Spleen (tissue), 11 donors: ENCODE data around the gene ZNF117. TPM values are rescaled to one million over a fixed set of nuclear protein-coding genes. Genes with fewer than 3 reads are reported as not detected.

ENCODE experiments used
- DNase-seq: peaks from one replicate; pipeline ENCODE4 v3.0.0-alpha.2; 2020
- H3K27ac ChIP-seq, 8 donors: fragments of 200-600 bp; sonication (generic) in 7 of 8; 1 replicate in 4 of 8; 2 replicates in 4 of 8; pipeline versions ENCODE4 v1.5.0 to v1.8.0; 2016 to 2021; ENCODE audit warnings: inconsistent platforms in 4 of 8, mild to moderate bottlenecking in 4 of 8, moderate library complexity in 1 of 8
- H3K27me3 ChIP-seq, 7 donors: fragments of 200-600 bp; sonication (generic) in 6 of 7; replicated peaks in 1 of 7; 1 replicate in 4 of 7; 2 replicates in 3 of 7; pipeline versions ENCODE4 v1.5.0 to v1.8.0; 2016 to 2021; ENCODE audit warnings: inconsistent platforms in 3 of 7, mild to moderate bottlenecking in 1 of 7
- H3K36me3 ChIP-seq, 6 donors: fragments of 200-600 bp; sonication (generic) in 5 of 6; 1 replicate in 4 of 6; 2 replicates in 2 of 6; pipeline versions ENCODE4 v1.5.0 to v1.8.0; 2016 to 2021; ENCODE audit warnings: inconsistent platforms in 2 of 6
- H3K4me1 ChIP-seq, 6 donors: fragments of 200-600 bp; sonication (generic) in 5 of 6; 1 replicate in 3 of 6; 2 replicates in 3 of 6; pipeline versions ENCODE4 v1.5.0 to v1.8.0; 2016 to 2021; ENCODE audit warnings: inconsistent platforms in 3 of 6
- H3K4me3 ChIP-seq, 8 donors: fragments of 200-600 bp; sonication (generic) in 7 of 8; 1 replicate in 4 of 8; 2 replicates in 4 of 8; pipeline versions ENCODE4 v1.5.0 to v1.8.0; 2016 to 2021; ENCODE audit warnings: inconsistent platforms in 4 of 8, mild to moderate bottlenecking in 4 of 8, moderate library complexity in 2 of 8
- H3K9me3 ChIP-seq, 8 donors: fragments of 200-600 bp; sonication (generic) in 7 of 8; 1 replicate in 4 of 8; 2 replicates in 4 of 8; pipeline versions ENCODE4 v1.5.0 to v1.8.0; 2016 to 2021; ENCODE audit warnings: inconsistent platforms in 4 of 8
- CTCF ChIP-seq, 11 experiments: fragments of 200-600 bp in 7 of 11; fragments of 450-650 bp in 4 of 11; sonication (generic) in 4 of 11; IDR thresholded peaks in 8 of 11; conservative IDR thresholded peaks in 3 of 11; 1 replicate in 7 of 11; 2 replicates in 4 of 11; pipeline versions ENCODE4 v1.4.0 to v1.8.0; 2016 to 2021; ENCODE audit warnings: antibody characterized with exemption in 11 of 11, inconsistent platforms in 4 of 11, mild to moderate bottlenecking in 1 of 11
- POLR2A ChIP-seq, 3 donors: fragments of 450-650 bp; IDR thresholded peaks; one replicate each; pipeline ENCODE4 v1.5.1; 2017; ENCODE audit warnings: antibody characterized with exemption in 3 of 3, mild to moderate bottlenecking in 1 of 3
- POLR2AphosphoS5 ChIP-seq, 3 donors: sonication (generic); formaldehyde crosslinking; IDR thresholded peaks; one replicate each; pipeline ENCODE4 v1.5.1; 2017; ENCODE audit warnings: antibody characterized with exemption in 3 of 3
- WGBS, 5 donors: extraction: QIAGEN DNeasy Blood & Tissue Kit in 3 of 5; methylation state at CpG; one replicate each; pipeline versions ENCODE4 v1.1.5 to v1.1.7; 2013 to 2018; 5-methylcytosine and 5-hydroxymethylcytosine counted together
- intact Hi-C: fragments of 100-400 bp; cut with DNase I; formaldehyde crosslinking; loops from one replicate; pipeline ENCODE4 v1.15.0; 2023; ENCODE audit warnings: low total_unique reads
- polyA plus RNA-seq, 3 donors: library from polyadenylated mRNA; stranded (reverse); fragments of 200-250 nt; gene quantifications; one replicate each; pipeline ENCODE4 v1.2.1, GENCODE V29; 2013
- total RNA-seq, 7 donors: library from RNA; depleted of rRNA in 3 of 7; stranded (reverse); fragments of >200 nt in 3 of 7; fragmentation: NEBNext Ultra II Directional in 4 of 7; extraction: Animal tissue kit (Norgen Biotek cat#: 25700) in 4 of 7; gene quantifications; one replicate each; pipeline versions ENCODE4 v1.1.0 to v1.2.1, GENCODE V29; 2016 to 2021
- donor health status: healthy with polysubstance abuse.
- donor health status: DM: no; HTN: no; CAD: no; lungs with moderate emphysema.
- donor health status: DM: no; HTN: no; CAD: no.
- donor health status: Bipolar disorder and iron deficiency.
- donor health status: healthy.
- donor health status: DM: no; HTN: no; CAD: no.
- donor health status: DM: yes; HTN: yes; CAD: no.

ZNF117 gene
- total and polyA plus RNA-seq, 10 donors: 4.0 to 23.2 (median 14.0) TPM

- no peak overlapping the region for H3K4me3 ChIP-seq
- intact Hi-C loops: no loop called here
- WGBS, 5 donors: 0% methylated on average over 1 of the region's 1 CpG
Observed at GRCh38 chr7:65001291-65001814, 10.5 kb upstream of the ZNF117 start.

GRCh38 chr7:64999165-65000004 is 8.5 kb upstream of the ZNF117 start:
- Histone ChIP-seq H3K4me3 (peak overlapping the region in 1 of 8 donors; percentile 49), H3K27ac (peak overlapping the region; percentile 9 to 93 (median 72)), H3K9me3 (peaks cover 4 to 98% (median 92%) of the 10 kb centered on the region in 8 donors), H3K36me3 (peaks cover 0 to 65% (median 20%) of the 10 kb centered on the region in 6 donors), H3K4me1 (peaks cover 6 to 50% (median 19%) of the 10 kb centered on the region in 6 donors), H3K27me3 (no peaks in the 10 kb centered on the region)
- WGBS, 5 donors: 57 to 76% (median 70%) methylated on average over 11 of the region's 11 CpGs
- DNase-seq: peak; percentile 80
- TF ChIP-seq CTCF (IDR thresholded peaks at IDR 0.05 in 8 of 11, conservative IDR thresholded peaks at IDR 0.05 in 3 of 11): no peak
- peak in 1 of 3 donors; percentile 31 for TF ChIP-seq POLR2AphosphoS5 (IDR thresholded peaks at IDR 0.05)
- TF ChIP-seq POLR2A (IDR thresholded peaks at IDR 0.05): no peak
- intact Hi-C loops: no loop called here

More at GRCh38 chr7:65001291-65001814, 10.5 kb upstream of the ZNF117 start:
- peaks cover 4 to 79% (median 72%) of the 10 kb centered on the region in 8 donors for H3K9me3 ChIP-seq
- peaks cover 0 to 65% (median 20%) of the 10 kb centered on the region in 6 donors for H3K36me3 ChIP-seq
- no peak for DNase-seq
- peak overlapping the region in 2 of 8 donors; percentile 86 to 93 for H3K27ac ChIP-seq
- H3K27me3 ChIP-seq: no peaks in the 10 kb centered on the region
- TF ChIP-seq CTCF (IDR thresholded peaks at IDR 0.05 in 8 of 11, conservative IDR thresholded peaks at IDR 0.05 in 3 of 11) (no peak), POLR2AphosphoS5 (IDR thresholded peaks at IDR 0.05) (no peak), POLR2A (IDR thresholded peaks at IDR 0.05) (no peak)
- peaks cover 15 to 67% (median 35%) of the 10 kb centered on the region in 6 donors for H3K4me1 ChIP-seq

- peak overlapping the region in 7 of 8 donors; percentile 37 to 93 (median 78) for H3K27ac ChIP-seq
- no peaks in the 10 kb centered on the region for H3K27me3 ChIP-seq
- intact Hi-C loops: no loop called here
- no peak for DNase-seq
- peaks cover 0 to 62% (median 20%) of the 10 kb centered on the region in 6 donors for H3K36me3 ChIP-seq
- H3K4me1 ChIP-seq: peaks cover 1 to 44% (median 14%) of the 10 kb centered on the region in 6 donors
- peaks cover 4 to 100% (median 96%) of the 10 kb centered on the region in 8 donors for H3K9me3 ChIP-seq
- TF ChIP-seq CTCF (IDR thresholded peaks at IDR 0.05 in 8 of 11, conservative IDR thresholded peaks at IDR 0.05 in 3 of 11) (no peak), POLR2AphosphoS5 (IDR thresholded peaks at IDR 0.05) (no peak), POLR2A (IDR thresholded peaks at IDR 0.05) (no peak)
- peak overlapping the region in 1 of 8 donors; percentile 49 for H3K4me3 ChIP-seq
- WGBS, 5 donors: 96 to 98% (median 97%) methylated on average over 7 of the region's 7 CpGs
Observed at GRCh38 chr7:64998865-64999164, 8.0 kb upstream of the ZNF117 start.

GRCh38 chr7:64997927-64998391 is 7.1 kb upstream of the ZNF117 start:
- peaks cover 4 to 100% (median 99%) of the 10 kb centered on the region in 8 donors for H3K9me3 ChIP-seq
- TF ChIP-seq POLR2AphosphoS5 (IDR thresholded peaks at IDR 0.05) (no peak), POLR2A (IDR thresholded peaks at IDR 0.05) (no peak), CTCF (IDR thresholded peaks at IDR 0.05 in 8 of 11, conservative IDR thresholded peaks at IDR 0.05 in 3 of 11) (no peak)
- WGBS, 5 donors: 86 to 96% (median 90%) methylated on average over 7 to 8 of the region's 8 CpGs
- H3K36me3 ChIP-seq: peaks cover 0 to 59% (median 20%) of the 10 kb centered on the region in 6 donors
- H3K4me3 ChIP-seq: no peak overlapping the region
- H3K4me1 ChIP-seq: peaks cover 0 to 37% (median 8%) of the 10 kb centered on the region in 6 donors
- H3K27ac ChIP-seq: peak overlapping the region in 1 of 8 donors; percentile 93
- DNase-seq: no peak
- intact Hi-C loops: no loop called here
- H3K27me3 ChIP-seq: no peaks in the 10 kb centered on the region
